ENCODE results near the gene ABCB6. TPM values are rescaled to one million over a fixed set of nuclear protein-coding genes. Genes with fewer than 3 reads are reported as not detected.
"Not testable (repeated sequence)": the region's sequence is repeated elsewhere in the genome, so short reads cannot be mapped to it uniquely, and the experiment has no call there.

Gene ABCB6
- total RNA-seq = 21.4 and 27.3 TPM in 2 replicates

- DNase-seq (ENCODE audit: low read depth in 2 of 2) = peak; percentile 83 to 93
Observed at GRCh38 chr2:219218732-219219701, at the start of gene ABCB6. Gene ABCB6, minus strand, starts transcription at chr2:219218958. Its CDS starts 285 bp downstream, at chr2:219218673.

- DNase-seq (ENCODE audit: low read depth in 2 of 2) = no peak
Observed at GRCh38 chr2:219268294-219268693, 49.5 kb upstream of the ABCB6 start.

GRCh38 chr2:219266886-219267285 lies 48.1 kb upstream of the ABCB6 start:
- no peak for DNase-seq (ENCODE audit: low read depth in 2 of 2)

DNA sequence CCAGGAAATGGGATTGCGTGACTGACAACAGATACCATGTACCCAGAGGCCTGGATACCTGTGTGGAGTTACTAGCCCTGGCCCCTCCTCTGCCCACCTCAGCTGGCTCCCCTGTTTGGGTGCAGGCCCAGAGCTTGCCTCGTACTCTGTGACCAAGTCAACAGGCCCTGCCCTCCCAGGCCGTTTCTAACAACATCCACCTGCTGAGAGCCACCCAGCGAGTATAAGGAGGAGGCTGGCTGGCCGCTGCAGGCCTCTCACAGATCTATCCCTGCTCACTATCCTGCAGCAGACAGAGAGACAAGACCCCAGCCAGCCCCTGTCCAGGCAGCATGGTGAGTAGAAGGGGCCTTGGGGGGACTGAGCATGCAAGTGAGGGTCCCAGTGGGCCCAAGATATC lies 47.5 kb upstream of the ABCB6 start:
- DNase-seq (ENCODE audit: low read depth in 2 of 2) = no peak

GRCh38 chr2:219261024-219261855 lies 42.5 kb upstream of the ABCB6 start:
- DNase-seq (ENCODE audit: low read depth in 2 of 2) = no peak

GRCh38 chr2:219258942-219259341 lies 40.2 kb upstream of the ABCB6 start:
- DNase-seq (ENCODE audit: low read depth in 2 of 2) = not testable (repeated sequence)

- no peak for DNase-seq (ENCODE audit: low read depth in 2 of 2)
Observed at GRCh38 chr2:219254590-219255201, 35.9 kb upstream of the ABCB6 start.

GRCh38 chr2:219253753-219254589 lies 35.2 kb upstream of the ABCB6 start, which contains the start of gene TUBA4A:
Gene TUBA4A, minus strand, starts transcription at chr2:219253918. Its CDS starts 60 bp downstream, at chr2:219253858.
- DNase-seq (ENCODE audit: low read depth in 2 of 2) = peak in 1 of 2 donors; percentile 78

GRCh38 chr2:219252900-219253752 lies 34.4 kb upstream of the ABCB6 start, which contains the start of gene TUBA4B:
Gene TUBA4B, plus strand, starts transcription at chr2:219253243. Its CDS starts 165 bp downstream, at chr2:219253408.
- peak in 1 of 2 donors; percentile 25 for DNase-seq (ENCODE audit: low read depth in 2 of 2)

DNA sequence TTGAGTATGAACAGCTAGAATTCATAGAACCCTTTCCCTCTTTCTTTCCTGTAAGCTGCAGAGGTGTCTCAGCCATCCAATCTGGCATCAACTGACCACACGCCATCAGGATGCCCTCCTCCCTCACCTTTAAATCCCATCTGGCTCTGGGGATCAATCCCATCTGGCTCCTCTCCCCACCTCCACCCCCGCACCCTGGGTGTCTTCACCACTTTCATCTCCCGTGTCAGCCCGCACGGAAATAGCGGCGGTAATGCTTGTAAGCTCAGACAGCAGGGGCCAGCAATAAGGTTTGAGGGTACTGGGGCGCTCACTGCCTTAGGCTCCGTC lies 33.8 kb upstream of the ABCB6 start:
- no peak for DNase-seq (ENCODE audit: low read depth in 2 of 2)

GRCh38 chr2:219252084-219252483 lies 33.3 kb upstream of the ABCB6 start:
- DNase-seq (ENCODE audit: low read depth in 2 of 2) = no peak

- no peak for DNase-seq (ENCODE audit: low read depth in 2 of 2)
Observed at GRCh38 chr2:219251656-219252055, 32.9 kb upstream of the ABCB6 start.

DNA sequence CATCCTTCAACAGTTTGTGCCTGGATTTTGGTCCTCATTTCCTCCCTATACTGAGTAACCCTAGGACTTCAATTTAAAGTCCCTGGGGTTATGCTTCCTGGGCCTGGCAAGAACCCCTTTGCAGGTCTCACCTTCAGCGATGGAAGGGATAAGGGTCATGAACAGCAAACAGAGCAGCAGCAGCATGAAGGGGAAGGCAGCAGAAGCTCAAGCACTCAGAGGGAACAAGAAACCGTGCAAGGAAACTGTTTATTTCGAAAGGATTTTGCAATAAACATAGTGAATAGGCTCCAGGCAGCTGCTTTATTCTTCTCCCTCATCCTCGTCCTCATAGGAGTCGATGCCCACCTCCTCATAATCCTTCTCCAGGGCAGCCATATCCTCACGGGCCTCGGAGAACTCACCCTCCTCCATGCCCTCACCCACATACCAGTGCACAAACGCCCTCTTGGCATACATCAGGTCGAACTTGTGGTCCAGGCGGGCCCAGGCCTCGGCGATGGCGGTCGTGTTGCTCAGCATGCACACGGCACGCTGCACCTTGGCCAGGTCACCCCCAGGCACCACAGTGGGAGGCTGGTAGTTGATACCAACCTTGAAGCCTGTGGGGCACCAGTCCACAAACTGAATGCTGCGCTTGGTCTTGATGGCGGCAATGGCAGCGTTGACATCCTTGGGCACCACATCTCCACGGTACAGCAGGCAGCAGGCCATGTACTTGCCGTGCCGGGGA lies 31.5 kb upstream of the ABCB6 start:
- no peak for DNase-seq (ENCODE audit: low read depth in 2 of 2)

GRCh38 chr2:219249203-219249980 lies 30.6 kb upstream of the ABCB6 start:
- peak; percentile 29 to 83 for DNase-seq (ENCODE audit: low read depth in 2 of 2)

GRCh38 chr2:219248845-219249202 lies 30.1 kb upstream of the ABCB6 start:
- no peak for DNase-seq (ENCODE audit: low read depth in 2 of 2)

DNA sequence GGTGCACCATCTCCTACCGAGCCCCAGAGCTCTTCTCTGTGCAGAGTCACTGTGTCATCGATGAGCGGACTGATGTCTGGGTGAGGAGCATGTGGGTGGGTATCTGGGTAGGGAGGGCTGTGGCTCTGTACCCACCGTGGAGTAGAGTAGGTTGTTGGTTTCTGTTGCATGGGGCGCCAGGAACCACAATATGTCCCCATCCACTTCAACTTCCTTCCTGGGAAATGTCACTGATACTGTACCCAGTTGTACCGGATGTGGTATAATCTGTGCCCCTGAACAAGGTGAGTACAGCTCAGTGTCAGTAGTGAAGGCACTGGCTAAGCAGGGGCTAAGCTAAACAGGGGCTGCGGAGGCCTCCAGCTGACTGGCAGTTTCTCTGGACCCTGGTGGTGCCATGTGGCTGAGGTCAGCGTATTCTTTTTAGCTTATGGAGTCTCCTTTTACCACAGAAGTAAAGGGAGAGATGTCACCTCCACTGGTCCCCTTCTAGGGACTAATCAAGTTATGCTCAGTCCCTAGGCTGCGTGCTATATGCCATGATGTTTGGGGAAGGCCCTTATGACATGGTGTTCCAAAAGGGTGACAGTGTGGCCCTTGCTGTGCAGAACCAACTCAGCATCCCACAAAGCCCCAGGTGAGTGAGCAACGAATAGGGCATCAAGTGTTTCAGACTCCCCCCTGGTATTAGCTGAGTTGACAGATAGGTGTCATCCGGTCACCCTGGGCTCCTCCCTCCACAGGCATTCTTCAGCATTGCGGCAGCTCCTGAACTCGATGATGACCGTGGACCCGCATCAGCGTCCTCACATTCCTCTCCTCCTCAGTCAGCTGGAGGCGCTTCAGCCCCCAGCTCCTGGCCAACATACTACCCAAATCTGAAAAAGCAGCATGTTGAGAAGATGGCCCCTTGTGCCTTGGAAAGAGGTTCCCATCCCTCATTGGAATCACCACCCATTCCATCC lies 29.2 kb upstream of the ABCB6 start:
- no peak for DNase-seq (ENCODE audit: low read depth in 2 of 2)

DNA sequence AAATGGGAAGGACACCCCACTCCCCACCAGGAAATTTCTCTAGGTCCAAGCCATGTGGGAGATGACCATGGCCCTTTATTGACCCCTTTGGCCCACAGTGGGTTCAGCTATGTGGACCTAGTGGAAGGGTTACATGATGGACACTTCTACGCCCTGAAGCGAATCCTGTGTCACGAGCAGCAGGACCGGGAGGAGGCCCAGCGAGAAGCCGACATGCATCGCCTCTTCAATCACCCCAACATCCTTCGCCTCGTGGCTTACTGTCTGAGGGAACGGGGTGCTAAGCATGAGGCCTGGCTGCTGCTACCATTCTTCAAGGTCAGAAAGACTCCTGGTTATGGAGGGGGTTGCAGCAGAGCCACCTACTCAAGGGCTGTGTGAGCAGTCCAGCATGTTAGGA lies 27.8 kb upstream of the ABCB6 start:
- DNase-seq (ENCODE audit: low read depth in 2 of 2) = no peak
